Measurements from ENCODE around the gene BIRC2. TPM values are rescaled to one million over a fixed set of nuclear protein-coding genes. Genes with fewer than 3 reads are reported as not detected.

The BIRC2 gene
- polyA plus RNA-seq, 2 of the 4 experiments (the other 2 are of a cell fraction), result 24.2 to 60.4 TPM

DNA sequence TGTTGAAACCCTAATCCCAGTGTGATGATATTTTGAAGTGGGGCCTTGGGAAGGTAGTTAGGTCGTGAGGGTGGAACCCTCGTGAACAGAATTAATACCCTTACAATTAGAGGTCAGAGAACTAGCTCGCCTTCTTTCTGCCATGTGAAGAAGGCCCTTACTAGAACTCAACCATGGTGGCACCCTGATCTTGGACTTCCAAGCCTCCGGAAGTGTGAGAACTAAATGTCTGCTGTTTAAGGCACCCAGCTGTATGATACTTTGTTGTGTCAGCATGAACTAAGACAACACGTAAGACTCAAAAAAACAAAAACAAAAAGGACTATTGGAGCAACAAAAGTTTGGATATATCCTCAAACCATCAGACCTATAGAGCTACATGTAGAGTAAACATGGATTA is 53.6 kb downstream of the BIRC2 start:
- H3K9me3 ChIP-seq, result no peaks in the 10 kb centered on the region
- no peak for DNase-seq (ENCODE audit: low read depth in 1 of 2, low spot score in 1 of 2)
- WGBS (ENCODE audit: missing lambda C conversion rate), result 88% methylated on average over 5 of the region's 5 CpGs
- POLR2A ChIA-PET, result no interaction called here
- CTCF ChIA-PET, result interaction anchor here (1.1 to 4.5 kb wide), 2 partner anchors 9 to 212 kb away, joined by 4 to 21 read pairs; no protein-coding TSS in a partner anchor
- H3K4me2 ChIP-seq, result no peak overlapping the region
- no peak for FAIRE-seq
- no peak overlapping the region for H3K4me3 ChIP-seq
- H3K4me1 ChIP-seq, result peaks cover 17% of the 10 kb centered on the region
- TF ChIP-seq EHMT2 (IDR thresholded peaks at IDR 0.05; ENCODE audit: low read depth) (no peak), RNF2 (IDR thresholded peaks at IDR 0.05; ENCODE audit: borderline replicate concordance, low read depth) (no peak), FOSB (CRISPR knock-in tag; IDR thresholded peaks at IDR 0.05) (no peak), HOXA7 (CRISPR knock-in tag; IDR thresholded peaks at IDR 0.05) (no peak), CBX2 (IDR thresholded peaks at IDR 0.05; ENCODE audit: borderline replicate concordance, low read depth) (no peak), RFX5 (IDR thresholded peaks at IDR 0.05) (no peak), TFCP2L1 (CRISPR knock-in tag; IDR thresholded peaks at IDR 0.05) (no peak)
- TF ChIP-seq, protein P1, sequence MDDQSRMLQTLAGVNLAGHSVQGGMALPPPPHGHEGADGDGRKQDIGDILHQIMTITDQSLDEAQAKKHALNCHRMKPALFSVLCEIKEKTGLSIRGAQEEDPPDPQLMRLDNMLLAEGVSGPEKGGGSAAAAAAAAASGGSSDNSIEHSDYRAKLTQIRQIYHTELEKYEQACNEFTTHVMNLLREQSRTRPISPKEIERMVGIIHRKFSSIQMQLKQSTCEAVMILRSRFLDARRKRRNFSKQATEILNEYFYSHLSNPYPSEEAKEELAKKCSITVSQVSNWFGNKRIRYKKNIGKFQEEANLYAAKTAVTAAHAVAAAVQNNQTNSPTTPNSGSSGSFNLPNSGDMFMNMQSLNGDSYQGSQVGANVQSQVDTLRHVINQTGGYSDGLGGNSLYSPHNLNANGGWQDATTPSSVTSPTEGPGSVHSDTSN (IDR thresholded peaks at IDR 0.05), result no peak
- H3K27ac ChIP-seq, result no peak overlapping the region
- no peak for ATAC-seq

DNA sequence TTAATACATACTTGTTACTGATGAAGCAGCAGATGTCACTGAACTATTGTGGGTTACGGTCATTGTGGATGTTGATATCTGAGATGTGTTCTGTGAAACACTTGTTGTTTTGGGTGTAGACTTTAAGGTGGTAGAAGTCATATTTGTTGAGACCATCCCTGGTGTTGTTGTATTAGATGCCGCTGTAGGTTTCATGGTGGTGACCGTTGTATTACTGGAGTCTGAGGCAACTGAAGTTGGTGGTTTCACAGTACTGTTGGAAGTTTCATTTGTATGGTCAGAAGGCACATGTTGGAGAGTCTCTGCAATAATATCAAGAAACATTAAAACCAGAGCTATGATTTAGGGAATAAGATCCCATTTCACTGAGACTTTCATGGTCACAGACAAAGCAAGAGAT is 54.9 kb downstream of the BIRC2 start:
- Histone ChIP-seq H3K9me3 (no peaks in the 10 kb centered on the region), H3K4me3 (no peak overlapping the region), H3K27ac (no peak overlapping the region), H3K4me1 (peaks cover 11% of the 10 kb centered on the region), H3K4me2 (no peak overlapping the region)
- ChIA-PET CTCF (interaction anchor here (0.7 to 4.5 kb wide), 2 partner anchors 11 to 94 kb away, joined by 3 to 21 read pairs; no protein-coding TSS in a partner anchor), POLR2A (no interaction called here)
- TF ChIP-seq RAD21 (conservative IDR thresholded peaks at IDR 0.05 in 1 of 2, IDR thresholded peaks at IDR 0.05 in 1 of 2), result no peak
- WGBS (ENCODE audit: missing lambda C conversion rate), result 97% methylated on average over 3 of the region's 3 CpGs
- FAIRE-seq (no peak), ATAC-seq (no peak), DNase-seq (ENCODE audit: low read depth in 1 of 2, low spot score in 1 of 2) (no peak)

DNA sequence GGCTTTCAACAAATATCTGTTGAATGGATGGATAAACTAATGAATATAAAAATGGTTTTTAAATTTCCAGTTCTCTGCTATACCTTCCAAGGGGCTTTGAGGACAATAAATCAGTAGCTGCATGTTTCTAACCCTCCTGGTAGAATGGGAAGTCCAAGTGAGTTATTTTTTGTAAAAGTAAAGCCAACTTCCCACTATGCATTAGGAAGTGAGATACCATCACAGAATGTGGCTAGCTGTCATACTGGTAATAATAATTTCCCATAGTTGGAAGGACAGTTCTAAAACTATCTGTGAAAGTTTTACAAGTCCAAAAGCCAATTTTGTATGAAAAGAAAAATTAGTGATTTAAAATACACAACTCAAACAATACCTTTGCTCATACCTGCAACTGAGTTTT is 55.5 kb downstream of the BIRC2 start:
- no peak overlapping the region for H3K4me2 ChIP-seq
- ChIA-PET CTCF (interaction anchor here (4.5 kb wide), 1 partner anchor 11 kb away, joined by 21 read pairs; no protein-coding TSS in a partner anchor), POLR2A (no interaction called here)
- no peak overlapping the region for H3K4me3 ChIP-seq
- TF ChIP-seq ZNF302 (CRISPR knock-in tag; IDR thresholded peaks at IDR 0.05) (no peak), EHF (CRISPR knock-in tag; IDR thresholded peaks at IDR 0.05) (no peak), ZC3H11A (IDR thresholded peaks at IDR 0.05) (no peak), HOXB13 (CRISPR knock-in tag; IDR thresholded peaks at IDR 0.05; ENCODE audit: low read depth) (no peak), CBX2 (IDR thresholded peaks at IDR 0.05; ENCODE audit: borderline replicate concordance, low read depth) (no peak), TFCP2L1 (CRISPR knock-in tag; IDR thresholded peaks at IDR 0.05) (no peak), HEYL (CRISPR knock-in tag; IDR thresholded peaks at IDR 0.05) (no peak), RNF2 (IDR thresholded peaks at IDR 0.05; ENCODE audit: borderline replicate concordance, low read depth) (no peak), HDAC2 (IDR thresholded peaks at IDR 0.05) (no peak), HOXA7 (CRISPR knock-in tag; IDR thresholded peaks at IDR 0.05) (no peak), JUNB (IDR thresholded peaks at IDR 0.05) (no peak), SMC3 (IDR thresholded peaks at IDR 0.05) (no peak), CHD2 (IDR thresholded peaks at IDR 0.05; ENCODE audit: low read length, partially characterized antibody) (no peak), ZFP36 (IDR thresholded peaks at IDR 0.05; ENCODE audit: borderline replicate concordance, partially characterized antibody) (no peak), EHMT2 (IDR thresholded peaks at IDR 0.05; ENCODE audit: low read depth) (no peak), PHF8 (IDR thresholded peaks at IDR 0.05; ENCODE audit: borderline replicate concordance, low read depth) (no peak)
- TF ChIP-seq, protein P2, sequence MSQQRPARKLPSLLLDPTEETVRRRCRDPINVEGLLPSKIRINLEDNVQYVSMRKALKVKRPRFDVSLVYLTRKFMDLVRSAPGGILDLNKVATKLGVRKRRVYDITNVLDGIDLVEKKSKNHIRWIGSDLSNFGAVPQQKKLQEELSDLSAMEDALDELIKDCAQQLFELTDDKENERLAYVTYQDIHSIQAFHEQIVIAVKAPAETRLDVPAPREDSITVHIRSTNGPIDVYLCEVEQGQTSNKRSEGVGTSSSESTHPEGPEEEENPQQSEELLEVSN (IDR thresholded peaks at IDR 0.05; ENCODE audit: borderline replicate concordance, low read depth), result no peak
- TF ChIP-seq, protein P3, sequence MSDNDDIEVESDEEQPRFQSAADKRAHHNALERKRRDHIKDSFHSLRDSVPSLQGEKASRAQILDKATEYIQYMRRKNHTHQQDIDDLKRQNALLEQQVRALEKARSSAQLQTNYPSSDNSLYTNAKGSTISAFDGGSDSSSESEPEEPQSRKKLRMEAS (IDR thresholded peaks at IDR 0.05), result no peak
- TF ChIP-seq, protein P4, sequence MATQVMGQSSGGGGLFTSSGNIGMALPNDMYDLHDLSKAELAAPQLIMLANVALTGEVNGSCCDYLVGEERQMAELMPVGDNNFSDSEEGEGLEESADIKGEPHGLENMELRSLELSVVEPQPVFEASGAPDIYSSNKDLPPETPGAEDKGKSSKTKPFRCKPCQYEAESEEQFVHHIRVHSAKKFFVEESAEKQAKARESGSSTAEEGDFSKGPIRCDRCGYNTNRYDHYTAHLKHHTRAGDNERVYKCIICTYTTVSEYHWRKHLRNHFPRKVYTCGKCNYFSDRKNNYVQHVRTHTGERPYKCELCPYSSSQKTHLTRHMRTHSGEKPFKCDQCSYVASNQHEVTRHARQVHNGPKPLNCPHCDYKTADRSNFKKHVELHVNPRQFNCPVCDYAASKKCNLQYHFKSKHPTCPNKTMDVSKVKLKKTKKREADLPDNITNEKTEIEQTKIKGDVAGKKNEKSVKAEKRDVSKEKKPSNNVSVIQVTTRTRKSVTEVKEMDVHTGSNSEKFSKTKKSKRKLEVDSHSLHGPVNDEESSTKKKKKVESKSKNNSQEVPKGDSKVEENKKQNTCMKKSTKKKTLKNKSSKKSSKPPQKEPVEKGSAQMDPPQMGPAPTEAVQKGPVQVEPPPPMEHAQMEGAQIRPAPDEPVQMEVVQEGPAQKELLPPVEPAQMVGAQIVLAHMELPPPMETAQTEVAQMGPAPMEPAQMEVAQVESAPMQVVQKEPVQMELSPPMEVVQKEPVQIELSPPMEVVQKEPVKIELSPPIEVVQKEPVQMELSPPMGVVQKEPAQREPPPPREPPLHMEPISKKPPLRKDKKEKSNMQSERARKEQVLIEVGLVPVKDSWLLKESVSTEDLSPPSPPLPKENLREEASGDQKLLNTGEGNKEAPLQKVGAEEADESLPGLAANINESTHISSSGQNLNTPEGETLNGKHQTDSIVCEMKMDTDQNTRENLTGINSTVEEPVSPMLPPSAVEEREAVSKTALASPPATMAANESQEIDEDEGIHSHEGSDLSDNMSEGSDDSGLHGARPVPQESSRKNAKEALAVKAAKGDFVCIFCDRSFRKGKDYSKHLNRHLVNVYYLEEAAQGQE (IDR thresholded peaks at IDR 0.05), result no peak
- FAIRE-seq, result no peak
- H3K9me3 ChIP-seq, result no peaks in the 10 kb centered on the region
- no peak for ATAC-seq
- no peak overlapping the region for H3K27ac ChIP-seq
- no peak for DNase-seq (ENCODE audit: low read depth in 1 of 2, low spot score in 1 of 2)
- H3K4me1 ChIP-seq, result peaks cover 4% of the 10 kb centered on the region; the same call in 2 of the 3 replicates

All from A549 (cell line).